ENCODE data around the gene BCAS3.

DNA sequence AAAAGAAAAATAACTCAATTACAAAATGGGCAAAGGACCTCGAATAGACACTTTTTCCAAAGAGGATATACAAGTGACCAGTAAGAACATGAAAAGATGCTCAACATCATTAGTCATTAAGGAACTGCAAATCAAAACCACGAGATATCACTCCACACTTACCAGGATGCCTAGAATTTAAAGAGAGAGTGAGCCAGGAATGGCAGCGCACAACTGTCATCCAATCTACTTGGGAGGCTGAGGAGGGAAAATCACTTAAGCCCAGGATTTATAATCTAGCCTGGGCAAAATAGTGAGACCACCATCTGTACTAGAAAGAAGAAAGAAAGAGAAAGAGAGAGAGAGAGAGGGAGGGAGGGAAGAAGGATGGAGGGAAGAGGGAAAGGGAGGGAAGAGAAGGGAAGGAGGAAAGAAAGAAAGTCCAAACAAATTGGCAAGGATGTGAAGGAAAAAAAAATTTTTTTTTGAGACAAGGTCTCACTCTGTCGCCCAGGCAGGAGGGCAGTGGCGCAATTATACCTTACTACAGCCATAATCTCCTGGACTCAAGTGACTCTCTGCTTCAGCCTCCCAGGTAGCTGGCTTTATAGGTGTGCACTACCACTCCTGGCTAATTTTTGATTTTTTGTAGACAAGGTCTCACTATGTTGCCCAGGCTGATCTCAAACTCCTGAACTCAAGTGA, 744.6 kb downstream of the BCAS3 start:
- TF ChIP-seq FOXM1 (IDR thresholded peaks at IDR 0.05; ENCODE audit: borderline replicate concordance) (no peak), SUZ12 (IDR thresholded peaks at IDR 0.05) (no peak), SP1 (IDR thresholded peaks at IDR 0.05) (no peak), FOXK2 (IDR thresholded peaks at IDR 0.05) (no peak)
- TF ChIP-seq, protein P1, sequence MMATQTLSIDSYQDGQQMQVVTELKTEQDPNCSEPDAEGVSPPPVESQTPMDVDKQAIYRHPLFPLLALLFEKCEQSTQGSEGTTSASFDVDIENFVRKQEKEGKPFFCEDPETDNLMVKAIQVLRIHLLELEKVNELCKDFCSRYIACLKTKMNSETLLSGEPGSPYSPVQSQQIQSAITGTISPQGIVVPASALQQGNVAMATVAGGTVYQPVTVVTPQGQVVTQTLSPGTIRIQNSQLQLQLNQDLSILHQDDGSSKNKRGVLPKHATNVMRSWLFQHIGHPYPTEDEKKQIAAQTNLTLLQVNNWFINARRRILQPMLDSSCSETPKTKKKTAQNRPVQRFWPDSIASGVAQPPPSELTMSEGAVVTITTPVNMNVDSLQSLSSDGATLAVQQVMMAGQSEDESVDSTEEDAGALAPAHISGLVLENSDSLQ (IDR thresholded peaks at IDR 0.05), result no peak
